ENCODE measurements around the gene MYL10.

MYL10 gene
- 0 reads per million in 2 donors for total RNA-seq

- DNase-seq: no peak
Measured at GRCh38 chr7:101629171-101629570, at the start of gene MYL10. MYL10 (minus strand) TSS chr7:101629296; CDS start chr7:101629118, 178 bp downstream.

DNA sequence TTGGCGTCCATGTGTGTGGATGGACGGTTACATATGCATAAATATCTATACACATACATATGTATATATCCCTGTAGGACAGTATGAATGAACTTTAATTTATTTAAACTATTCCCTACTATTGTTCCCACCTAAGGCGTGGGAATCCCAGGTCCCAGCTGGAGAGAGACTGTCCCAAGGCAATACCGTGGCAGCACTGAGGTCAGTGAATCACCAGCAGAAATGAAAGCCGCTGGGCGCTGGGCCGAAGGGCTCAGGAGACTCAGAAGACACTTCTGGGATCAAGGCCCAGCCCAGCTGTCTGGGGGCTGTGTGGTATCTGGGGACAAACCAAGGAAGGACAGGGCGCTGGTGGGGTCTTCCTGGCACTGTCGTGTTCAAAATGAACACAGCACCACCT is 49.6 kb upstream of the MYL10 start:
- DNase-seq: no peak

DNA sequence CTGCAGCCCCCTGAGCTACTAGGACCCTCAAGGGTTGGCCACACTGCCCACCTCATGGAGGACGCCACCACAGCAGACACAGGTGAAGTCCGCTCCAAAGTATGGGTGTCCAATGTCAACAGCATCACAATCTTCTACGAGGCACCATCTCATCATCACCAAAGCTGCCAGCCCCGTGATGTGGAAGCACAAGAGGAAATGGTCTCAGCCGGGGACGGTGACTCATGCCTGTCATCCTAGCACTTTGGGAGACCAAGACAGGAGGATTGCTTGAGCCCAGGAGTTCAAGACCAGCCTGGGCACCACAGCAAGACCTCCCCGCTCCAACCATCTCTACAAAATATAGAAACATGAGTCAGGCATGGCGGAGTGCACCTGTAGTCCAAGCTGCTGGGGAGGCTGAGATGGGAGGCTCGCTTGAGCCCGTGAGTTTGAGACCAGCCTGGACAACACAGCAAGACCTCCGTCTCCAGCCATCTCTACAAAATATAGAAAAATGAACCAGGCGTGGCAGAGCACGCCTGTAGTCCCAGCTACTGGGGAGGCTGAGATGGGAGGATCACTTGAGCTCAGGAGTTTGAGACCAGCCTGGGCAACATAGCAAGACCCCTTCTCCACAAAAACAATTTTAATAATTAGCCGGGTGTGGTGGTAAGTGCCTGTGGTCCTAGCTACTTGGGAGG is 48.8 kb upstream of the MYL10 start:
- no peak for DNase-seq

GRCh38 chr7:101677391-101677790 is 48.3 kb upstream of the MYL10 start:
- DNase-seq: no peak

- DNase-seq: no peak
Measured at GRCh38 chr7:101676956-101677355, 47.9 kb upstream of the MYL10 start.

DNA sequence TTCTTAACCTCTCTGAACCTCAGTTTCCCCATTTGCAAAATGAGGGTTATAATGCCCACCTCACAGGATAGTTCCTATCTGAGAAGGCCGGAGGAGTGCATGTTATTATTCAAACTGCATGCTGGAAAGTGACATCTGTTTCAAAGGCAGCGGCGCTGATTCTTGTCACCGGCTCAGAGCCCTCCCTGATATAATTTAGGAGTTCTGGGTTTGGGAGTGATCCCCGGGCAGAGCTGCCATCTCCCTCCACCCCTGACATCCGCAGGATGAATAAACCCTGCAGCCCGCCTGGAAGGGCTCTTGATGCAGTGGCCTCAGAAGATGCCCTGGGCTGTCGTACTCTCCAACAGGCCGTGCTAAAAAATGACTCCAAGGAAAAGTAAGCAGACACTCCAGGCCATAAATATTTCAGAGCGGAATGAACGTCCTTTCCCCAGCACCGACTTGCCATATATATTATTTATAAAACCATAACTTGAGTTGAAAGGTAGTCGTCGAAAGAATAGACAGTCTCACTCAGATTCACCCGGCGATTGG is 47.0 kb upstream of the MYL10 start:
- DNase-seq: no peak

GRCh38 chr7:101674439-101674838 is 45.3 kb upstream of the MYL10 start:
- no peak for DNase-seq

DNA sequence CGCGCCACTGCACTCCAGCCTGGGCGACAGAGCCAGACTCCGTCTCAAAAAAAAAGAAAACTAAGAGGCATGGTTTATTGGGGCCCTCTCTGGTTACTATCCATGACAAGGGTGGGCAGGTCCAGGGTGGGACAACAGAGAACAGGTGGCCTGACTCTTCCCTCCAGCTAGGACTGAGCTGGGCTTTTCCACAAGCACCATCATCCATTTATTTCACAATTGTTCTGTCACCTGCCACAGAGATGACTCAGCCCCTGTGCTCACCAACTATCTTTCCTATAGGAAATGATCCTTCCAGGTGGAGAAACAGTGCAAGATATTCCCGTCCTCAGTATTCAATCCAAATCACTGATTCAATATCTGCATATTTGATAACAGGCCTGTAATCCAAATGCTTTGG is 44.9 kb upstream of the MYL10 start:
- no peak for DNase-seq

DNA sequence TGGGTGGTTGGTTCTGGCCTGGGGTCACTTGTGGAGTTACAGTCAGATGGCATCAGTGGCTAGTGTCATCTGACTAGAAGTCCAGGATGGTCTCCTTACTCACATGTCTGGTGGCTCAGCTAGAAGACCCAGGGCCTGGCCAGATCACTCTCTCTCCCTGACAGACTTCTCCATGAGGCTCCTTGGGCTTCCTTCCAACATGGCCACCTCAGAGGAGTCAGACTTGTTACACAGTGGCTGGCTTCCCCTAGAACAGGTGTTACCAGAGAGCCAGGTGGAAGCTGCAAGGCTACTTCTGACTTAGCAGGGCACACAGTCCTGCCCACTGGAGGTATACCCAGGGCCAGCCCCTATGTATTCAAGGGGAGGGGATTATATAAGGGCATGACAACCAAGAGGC is 44.2 kb upstream of the MYL10 start:
- DNase-seq: no peak

GRCh38 chr7:101671371-101672356 is 42.6 kb upstream of the MYL10 start:
- DNase-seq: no peak

DNA sequence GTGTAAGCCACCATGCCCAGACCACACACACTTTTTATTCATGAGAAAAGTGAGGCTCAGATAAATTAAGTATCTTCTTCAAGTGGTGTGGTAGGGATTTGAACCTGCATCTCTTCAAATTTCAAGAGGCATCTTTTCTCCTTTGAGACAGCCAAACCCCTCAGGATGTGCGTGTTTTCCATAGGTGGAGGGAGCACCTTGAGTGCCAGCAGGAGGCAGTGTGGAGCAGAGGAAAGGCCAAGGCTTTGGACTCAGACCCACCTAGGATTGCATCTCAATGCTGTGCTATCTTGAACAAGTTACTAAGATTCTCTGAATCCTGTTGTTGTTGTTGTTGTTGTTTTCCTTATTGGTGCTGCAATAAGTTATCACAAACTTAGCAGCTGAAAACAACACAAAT is 40.2 kb upstream of the MYL10 start:
- DNase-seq: no peak

DNA sequence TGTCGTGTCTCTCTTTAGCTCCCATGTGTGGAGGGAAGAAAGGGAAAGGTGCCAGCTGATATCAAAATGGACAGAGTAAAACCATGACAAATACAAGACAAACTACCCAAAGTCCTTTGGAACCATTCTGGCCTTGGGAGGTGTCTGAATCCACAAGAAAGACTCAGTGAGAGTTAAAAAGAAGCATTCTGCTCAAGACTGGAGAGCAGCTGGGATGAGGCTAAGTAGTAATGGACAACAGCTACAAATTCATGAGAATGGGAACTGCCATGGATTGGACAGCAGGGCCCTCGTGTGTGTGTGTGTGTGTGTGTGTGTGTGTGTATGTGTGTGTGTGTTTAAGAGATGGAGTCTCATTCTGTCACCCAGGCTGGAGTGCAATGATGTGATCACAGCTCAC is 39.6 kb upstream of the MYL10 start:
- DNase-seq: no peak

DNA sequence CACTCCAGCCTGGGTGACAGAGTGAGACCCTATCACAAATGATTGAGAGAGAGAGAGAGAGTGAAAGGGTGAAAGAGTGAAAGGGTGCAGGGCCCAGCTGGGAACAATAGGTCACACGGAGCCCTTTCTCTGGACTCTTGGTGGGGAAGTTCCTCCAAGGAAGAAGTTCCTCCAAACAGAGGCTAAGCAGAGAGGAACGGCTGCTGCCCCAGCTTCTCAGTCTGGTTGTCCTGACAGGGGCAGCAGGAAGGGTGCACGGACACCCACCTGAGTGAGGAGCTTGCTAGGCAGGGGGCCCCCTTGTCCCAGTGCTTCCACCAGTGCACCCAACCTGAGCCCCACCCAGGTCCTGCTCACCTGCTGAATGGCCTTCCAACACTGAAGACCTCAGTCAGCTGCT is 38.8 kb upstream of the MYL10 start:
- DNase-seq: no peak

- no peak for DNase-seq
Measured at GRCh38 chr7:101667399-101667798, 38.3 kb upstream of the MYL10 start.

DNA sequence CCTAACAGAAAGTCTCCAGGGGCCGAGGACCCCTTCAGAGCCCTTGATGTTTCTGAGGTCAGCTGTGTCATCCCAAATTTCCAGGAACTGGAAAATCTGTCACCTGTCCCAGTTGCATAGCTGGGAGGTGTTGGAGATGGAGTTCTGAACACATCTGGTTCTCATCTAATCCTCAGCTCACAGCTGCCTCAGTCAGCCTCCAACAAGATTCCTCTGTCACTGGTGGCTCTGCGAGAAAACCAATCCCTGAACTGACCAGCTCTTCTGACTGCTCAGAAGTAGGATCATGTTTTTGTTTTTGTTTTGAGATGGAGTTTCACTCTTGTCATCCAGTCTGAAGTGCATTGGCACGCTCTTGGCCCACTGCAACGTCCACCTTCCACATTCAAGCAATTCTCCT is 37.6 kb upstream of the MYL10 start:
- DNase-seq: no peak

DNA sequence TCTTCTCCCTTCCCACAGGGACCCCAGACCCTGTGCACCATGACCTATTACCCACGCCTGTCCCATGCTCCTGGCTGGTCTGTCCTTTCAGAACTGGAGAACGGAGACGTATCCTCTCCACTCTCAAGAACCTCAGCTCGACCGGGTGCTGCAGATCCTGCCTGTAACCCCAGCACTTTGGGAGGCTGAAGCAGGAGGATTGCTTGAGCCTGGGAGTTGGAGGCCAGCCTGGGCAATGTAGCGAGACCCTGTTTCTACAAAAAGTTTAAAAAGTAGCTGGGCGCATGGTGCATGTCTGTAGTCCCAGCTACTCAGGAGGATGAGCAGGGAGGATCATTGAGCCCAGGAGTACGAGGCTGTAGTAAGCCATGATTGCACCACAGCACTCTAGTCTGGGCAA is 37.2 kb upstream of the MYL10 start:
- DNase-seq: no peak

GRCh38 chr7:101664893-101665471 is 35.9 kb upstream of the MYL10 start:
- no peak for DNase-seq

DNA sequence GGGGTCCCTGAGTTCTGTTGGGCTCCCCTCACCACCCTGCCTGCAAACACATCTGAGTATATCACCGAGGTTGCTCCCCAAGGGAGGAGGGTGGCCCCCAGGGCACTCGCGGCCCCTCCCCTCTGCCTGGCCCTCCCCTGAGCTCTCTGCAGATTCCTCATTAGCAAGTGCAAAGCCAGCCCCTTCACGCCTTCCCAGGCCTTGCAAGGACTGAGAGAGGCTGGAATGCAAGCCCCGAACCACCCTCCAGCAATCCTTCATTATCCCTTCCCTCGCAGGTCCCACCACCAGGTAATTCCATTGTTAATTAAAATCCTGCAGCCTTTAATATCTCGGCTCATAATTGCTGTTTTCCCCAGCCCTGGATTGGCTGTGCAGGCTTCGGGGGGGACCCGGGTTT is 35.3 kb upstream of the MYL10 start:
- no peak for DNase-seq

DNA sequence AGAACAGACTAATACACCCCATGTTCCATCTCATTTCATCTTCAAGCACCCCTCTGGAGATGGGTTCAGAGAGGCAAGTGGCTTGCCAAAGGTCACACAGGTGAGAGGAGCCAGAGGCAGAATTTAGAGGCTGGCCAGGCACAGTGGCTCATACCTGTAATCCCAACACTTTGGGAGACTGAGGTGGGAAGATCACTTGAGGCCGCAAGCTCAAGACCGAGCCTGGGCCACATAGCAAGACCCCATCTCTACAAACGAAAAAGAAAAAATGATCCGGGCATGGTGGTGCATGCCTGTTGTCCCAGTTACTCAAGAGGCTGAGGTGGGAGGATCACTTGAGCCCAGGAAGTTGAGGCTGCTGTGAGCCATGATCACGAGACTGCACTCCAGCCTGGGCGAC is 34.7 kb upstream of the MYL10 start:
- DNase-seq: no peak

- DNase-seq: no peak
Measured at GRCh38 chr7:101662447-101662998, 33.4 kb upstream of the MYL10 start.

GRCh38 chr7:101659706-101660105 is 30.6 kb upstream of the MYL10 start:
- no peak for DNase-seq

- DNase-seq: no peak
Measured at GRCh38 chr7:101657171-101657570, 28.1 kb upstream of the MYL10 start.

DNA sequence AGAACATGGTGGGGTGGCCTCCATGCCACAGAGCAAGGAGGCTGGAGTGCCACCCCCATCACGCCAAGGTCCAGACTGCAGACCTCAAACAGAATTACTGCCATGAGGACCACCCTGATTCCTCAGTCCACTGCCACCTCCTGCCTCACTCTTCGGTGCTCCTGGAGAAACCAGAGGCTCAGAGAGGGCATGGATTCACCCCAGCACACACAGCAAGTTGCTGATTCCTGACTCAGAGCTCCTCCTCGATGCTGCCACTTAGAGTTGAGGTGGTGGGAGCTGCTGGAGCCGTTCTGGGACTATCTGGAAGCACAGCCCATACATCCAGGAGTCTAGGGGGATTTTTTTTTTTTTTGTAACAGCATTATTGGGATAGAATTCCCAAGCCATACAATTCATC is 22.0 kb upstream of the MYL10 start:
- no peak for DNase-seq
